Measurements from ENCODE around the gene TP53BP2.
"Not testable (repeated sequence)": the region's sequence is repeated elsewhere in the genome, so short reads cannot be mapped to it uniquely, and the experiment has no call there.

TP53BP2 gene

GRCh38 chr1:223853275-223853674, 7.5 kb upstream of the TP53BP2 start:
- Histone ChIP-seq H3K27me3 (ENCODE audit: insufficient read depth, low read length) (no peaks in the 10 kb centered on the region), H3K4me3 (ENCODE audit: low read depth, low read length) (no peak overlapping the region), H3K27ac (ENCODE audit: low read depth, low read length) (no peak overlapping the region), H3K36me3 (ENCODE audit: insufficient read depth, low read length) (no peaks in the 10 kb centered on the region), H2AFZ (ENCODE audit: low read length, unreplicated experiment) (no peak overlapping the region), H3K4me1 (ENCODE audit: control insufficient read depth, insufficient read depth, low read length, unreplicated experiment) (no peaks in the 10 kb centered on the region), H3K79me2 (ENCODE audit: control insufficient read depth, insufficient read depth, low read length, unreplicated experiment) (no peaks in the 10 kb centered on the region)

- Histone ChIP-seq H3K27ac (ENCODE audit: low read depth, low read length) (no peak overlapping the region), H3K4me1 (ENCODE audit: control insufficient read depth, insufficient read depth, low read length, unreplicated experiment) (no peaks in the 10 kb centered on the region), H2AFZ (ENCODE audit: low read length, unreplicated experiment) (no peak overlapping the region), H3K27me3 (ENCODE audit: insufficient read depth, low read length) (no peaks in the 10 kb centered on the region), H3K79me2 (ENCODE audit: control insufficient read depth, insufficient read depth, low read length, unreplicated experiment) (no peaks in the 10 kb centered on the region), H3K36me3 (ENCODE audit: insufficient read depth, low read length) (no peaks in the 10 kb centered on the region), H3K4me3 (ENCODE audit: low read depth, low read length) (no peak overlapping the region)
Observed at GRCh38 chr1:223852337-223852736, 6.6 kb upstream of the TP53BP2 start.

GRCh38 chr1:223849352-223850254, 3.9 kb upstream of the TP53BP2 start:
- peaks cover 9% of the 10 kb centered on the region for H3K79me2 ChIP-seq (ENCODE audit: control insufficient read depth, insufficient read depth, low read length, unreplicated experiment)
- no peaks in the 10 kb centered on the region for H3K27me3 ChIP-seq (ENCODE audit: insufficient read depth, low read length)
- no peak overlapping the region for H2AFZ ChIP-seq (ENCODE audit: low read length, unreplicated experiment)
- H3K27ac ChIP-seq (ENCODE audit: low read depth, low read length) = no peak overlapping the region
- no peaks in the 10 kb centered on the region for H3K36me3 ChIP-seq (ENCODE audit: insufficient read depth, low read length)
- no peak overlapping the region for H3K4me3 ChIP-seq (ENCODE audit: low read depth, low read length)
- peaks cover 4% of the 10 kb centered on the region for H3K4me1 ChIP-seq (ENCODE audit: control insufficient read depth, insufficient read depth, low read length, unreplicated experiment)

GRCh38 chr1:223848536-223848935, 2.8 kb upstream of the TP53BP2 start:
- no peak overlapping the region for H3K27ac ChIP-seq (ENCODE audit: low read depth, low read length)
- H3K79me2 ChIP-seq (ENCODE audit: control insufficient read depth, insufficient read depth, low read length, unreplicated experiment) = peaks cover 20% of the 10 kb centered on the region
- H3K36me3 ChIP-seq (ENCODE audit: insufficient read depth, low read length) = no peaks in the 10 kb centered on the region
- H3K4me3 ChIP-seq (ENCODE audit: low read depth, low read length) = no peak overlapping the region
- H3K4me1 ChIP-seq (ENCODE audit: control insufficient read depth, insufficient read depth, low read length, unreplicated experiment) = peaks cover 9% of the 10 kb centered on the region
- H3K27me3 ChIP-seq (ENCODE audit: insufficient read depth, low read length) = no peaks in the 10 kb centered on the region
- no peak overlapping the region for H2AFZ ChIP-seq (ENCODE audit: low read length, unreplicated experiment)

GRCh38 chr1:223847781-223848345, 2.1 kb upstream of the TP53BP2 start:
- H3K79me2 ChIP-seq (ENCODE audit: control insufficient read depth, insufficient read depth, low read length, unreplicated experiment) = peaks cover 26% of the 10 kb centered on the region
- H2AFZ ChIP-seq (ENCODE audit: low read length, unreplicated experiment) = no peak overlapping the region
- no peaks in the 10 kb centered on the region for H3K27me3 ChIP-seq (ENCODE audit: insufficient read depth, low read length)
- no peak overlapping the region for H3K4me3 ChIP-seq (ENCODE audit: low read depth, low read length)
- peaks cover 11% of the 10 kb centered on the region for H3K4me1 ChIP-seq (ENCODE audit: control insufficient read depth, insufficient read depth, low read length, unreplicated experiment)
- H3K27ac ChIP-seq (ENCODE audit: low read depth, low read length) = no peak overlapping the region
- H3K36me3 ChIP-seq (ENCODE audit: insufficient read depth, low read length) = no peaks in the 10 kb centered on the region

GRCh38 chr1:223845037-223845809, 524 bp downstream of the TP53BP2 start:
- Histone ChIP-seq H2AFZ (ENCODE audit: low read length, unreplicated experiment) (peak overlapping the region; percentile 61), H3K4me3 (ENCODE audit: low read depth, low read length) (peak overlapping the region; percentile 91), H3K79me2 (ENCODE audit: control insufficient read depth, insufficient read depth, low read length, unreplicated experiment) (peaks cover 53% of the 10 kb centered on the region), H3K36me3 (ENCODE audit: insufficient read depth, low read length) (no peaks in the 10 kb centered on the region), H3K27me3 (ENCODE audit: insufficient read depth, low read length) (no peaks in the 10 kb centered on the region), H3K27ac (ENCODE audit: low read depth, low read length) (peak overlapping the region; percentile 94), H3K4me1 (ENCODE audit: control insufficient read depth, insufficient read depth, low read length, unreplicated experiment) (peaks cover 33% of the 10 kb centered on the region)

GRCh38 chr1:223844787-223845036, 1.0 kb downstream of the TP53BP2 start:
- H3K4me1 ChIP-seq (ENCODE audit: control insufficient read depth, insufficient read depth, low read length, unreplicated experiment) = peaks cover 34% of the 10 kb centered on the region
- no peaks in the 10 kb centered on the region for H3K36me3 ChIP-seq (ENCODE audit: insufficient read depth, low read length)
- H2AFZ ChIP-seq (ENCODE audit: low read length, unreplicated experiment) = no peak overlapping the region
- H3K79me2 ChIP-seq (ENCODE audit: control insufficient read depth, insufficient read depth, low read length, unreplicated experiment) = peaks cover 58% of the 10 kb centered on the region
- no peaks in the 10 kb centered on the region for H3K27me3 ChIP-seq (ENCODE audit: insufficient read depth, low read length)
- peak overlapping the region; percentile 94 for H3K27ac ChIP-seq (ENCODE audit: low read depth, low read length)
- peak overlapping the region; percentile 91 for H3K4me3 ChIP-seq (ENCODE audit: low read depth, low read length)

GRCh38 chr1:223843934-223844786, 1.6 kb downstream of the TP53BP2 start:
- H3K27me3 ChIP-seq (ENCODE audit: insufficient read depth, low read length) = no peaks in the 10 kb centered on the region
- peak overlapping the region; percentile 94 for H3K27ac ChIP-seq (ENCODE audit: low read depth, low read length)
- H3K79me2 ChIP-seq (ENCODE audit: control insufficient read depth, insufficient read depth, low read length, unreplicated experiment) = peaks cover 63% of the 10 kb centered on the region
- peak overlapping the region; percentile 91 for H3K4me3 ChIP-seq (ENCODE audit: low read depth, low read length)
- H3K36me3 ChIP-seq (ENCODE audit: insufficient read depth, low read length) = no peaks in the 10 kb centered on the region
- H2AFZ ChIP-seq (ENCODE audit: low read length, unreplicated experiment) = no peak overlapping the region
- H3K4me1 ChIP-seq (ENCODE audit: control insufficient read depth, insufficient read depth, low read length, unreplicated experiment) = peaks cover 34% of the 10 kb centered on the region

GRCh38 chr1:223842784-223843183, 3.0 kb downstream of the TP53BP2 start:
- H2AFZ ChIP-seq (ENCODE audit: low read length, unreplicated experiment) = no peak overlapping the region
- H3K27me3 ChIP-seq (ENCODE audit: insufficient read depth, low read length) = no peaks in the 10 kb centered on the region
- peak overlapping the region; percentile 32 for H3K4me3 ChIP-seq (ENCODE audit: low read depth, low read length)
- H3K79me2 ChIP-seq (ENCODE audit: control insufficient read depth, insufficient read depth, low read length, unreplicated experiment) = peaks cover 76% of the 10 kb centered on the region
- no peak overlapping the region for H3K27ac ChIP-seq (ENCODE audit: low read depth, low read length)
- no peaks in the 10 kb centered on the region for H3K36me3 ChIP-seq (ENCODE audit: insufficient read depth, low read length)
- H3K4me1 ChIP-seq (ENCODE audit: control insufficient read depth, insufficient read depth, low read length, unreplicated experiment) = peaks cover 34% of the 10 kb centered on the region

- peak overlapping the region; percentile 55; the same call in 1 of the 2 replicates for H3K4me3 ChIP-seq (ENCODE audit: low read depth, low read length)
- H3K4me1 ChIP-seq (ENCODE audit: control insufficient read depth, insufficient read depth, low read length, unreplicated experiment) = peaks cover 37% of the 10 kb centered on the region
- H3K27ac ChIP-seq (ENCODE audit: low read depth, low read length); H2AFZ ChIP-seq (ENCODE audit: low read length, unreplicated experiment); H3K27me3 ChIP-seq (ENCODE audit: insufficient read depth, low read length); H3K36me3 ChIP-seq (ENCODE audit: insufficient read depth, low read length): not testable (repeated sequence)
- peaks cover 83% of the 10 kb centered on the region for H3K79me2 ChIP-seq (ENCODE audit: control insufficient read depth, insufficient read depth, low read length, unreplicated experiment)
Observed at GRCh38 chr1:223841977-223842623, 3.6 kb downstream of the TP53BP2 start.

All from ACC112 (cell line).